Kidney (tissue), 14 donors: ENCODE results near the gene HOXD13. TPM values are rescaled to one million over a fixed set of nuclear protein-coding genes. Genes with fewer than 3 reads are reported as not detected.

Source experiments
- DNase-seq, 5 donors: peaks; one replicate each; pipeline ENCODE4 v3.0.0-alpha.2; 2013 to 2020
- FAIRE-seq: peaks from 2 replicates; lab custom pipeline; 2012; peaks lifted over from hg19 to GRCh38; lab: Jason Lieb, UNC
- H3K27ac ChIP-seq, 2 donors: one replicate each; pipeline ENCODE4 v1.7.0; 2013; ENCODE audit warnings: low read depth in 2 of 2, low read length in 2 of 2, inconsistent platforms in 1 of 2
- H3K27me3 ChIP-seq: one replicate; pipeline ENCODE4 v1.7.1; 2013; ENCODE audit warnings: low read length, inconsistent platforms; ENCODE audit not compliant: control insufficient read depth, insufficient read depth
- H3K36me3 ChIP-seq, 3 donors: one replicate each; pipeline versions ENCODE4 v1.7.0 to v1.7.1; 2013; ENCODE audit warnings: low read length in 3 of 3, control low read depth in 1 of 3, inconsistent platforms in 1 of 3; ENCODE audit not compliant: insufficient read depth in 3 of 3, control insufficient read depth in 2 of 3
- H3K4me1 ChIP-seq, 3 donors: one replicate each; pipeline versions ENCODE4 v1.7.0 to v1.7.1; 2013; ENCODE audit warnings: low read length in 3 of 3, inconsistent platforms in 1 of 3, low read depth in 1 of 3; ENCODE audit not compliant: control insufficient read depth in 2 of 3, insufficient read depth in 2 of 3
- H3K4me3 ChIP-seq, 3 donors: one replicate each; pipeline versions ENCODE4 v1.7.0 to v1.8.1; 2013; ENCODE audit warnings: low read length in 3 of 3, control low read depth in 1 of 3, inconsistent platforms in 1 of 3
- H3K9ac ChIP-seq, 3 donors: one replicate each; pipeline versions ENCODE4 v1.7.0 to v1.7.1; 2013; ENCODE audit warnings: low read length in 3 of 3, control low read depth in 1 of 3, inconsistent platforms in 1 of 3
- H3K9me3 ChIP-seq, 3 donors: one replicate each; pipeline versions ENCODE4 v1.7.0 to v1.7.1; 2013; ENCODE audit warnings: low read length in 3 of 3, control low read depth in 1 of 3, inconsistent platforms in 1 of 3; ENCODE audit not compliant: control insufficient read depth in 2 of 3, insufficient read depth in 1 of 3
- intact Hi-C: fragments of 100-400 bp; cut with DNase I; formaldehyde crosslinking; loops from one replicate; pipeline ENCODE4 v1.11.1; 2022
- polyA plus RNA-seq: library from polyadenylated mRNA; stranded (reverse); fragments of 350-450 nt; fragmentation: Illumina TruSeq; extraction: RNeasy Lipid Tissue Mini Kit (QIAGEN cat#74804); gene quantifications from one replicate; pipeline ENCODE4 v1.2.3, GENCODE V29; 2014; ENCODE audit warnings: low read depth, low replicate concordance; ENCODE audit not compliant: insufficient read depth
- total RNA-seq: library from RNA; stranded (reverse); fragmentation: NEBNext Ultra II Directional; extraction: Animal tissue kit (Norgen Biotek cat#: 25700); gene quantifications from one replicate; pipeline ENCODE4 v1.2.1, GENCODE V29; 2021
- TF ChIP-seq, protein P1 (sequence below): IDR thresholded peaks from 3 replicates; pipeline ENCODE4 v1.5.1; 2012; ENCODE audit warnings: mild to moderate bottlenecking, moderate library complexity, borderline replicate concordance; ENCODE audit not compliant: insufficient read depth; ENCODE audit errors: extremely low read depth
- donor health status: control.
- donor health status: control.
- donor health status: control.
- donor health status: control.
- donor health status: control.
- donor health status: DM: yes; HTN: yes; CAD: no.
- donor health status: Normal renal cell carcinoma (clear cell type).

Gene HOXD13
- total and polyA plus RNA-seq, 2 donors from 2014 or later = not detected

DNA sequence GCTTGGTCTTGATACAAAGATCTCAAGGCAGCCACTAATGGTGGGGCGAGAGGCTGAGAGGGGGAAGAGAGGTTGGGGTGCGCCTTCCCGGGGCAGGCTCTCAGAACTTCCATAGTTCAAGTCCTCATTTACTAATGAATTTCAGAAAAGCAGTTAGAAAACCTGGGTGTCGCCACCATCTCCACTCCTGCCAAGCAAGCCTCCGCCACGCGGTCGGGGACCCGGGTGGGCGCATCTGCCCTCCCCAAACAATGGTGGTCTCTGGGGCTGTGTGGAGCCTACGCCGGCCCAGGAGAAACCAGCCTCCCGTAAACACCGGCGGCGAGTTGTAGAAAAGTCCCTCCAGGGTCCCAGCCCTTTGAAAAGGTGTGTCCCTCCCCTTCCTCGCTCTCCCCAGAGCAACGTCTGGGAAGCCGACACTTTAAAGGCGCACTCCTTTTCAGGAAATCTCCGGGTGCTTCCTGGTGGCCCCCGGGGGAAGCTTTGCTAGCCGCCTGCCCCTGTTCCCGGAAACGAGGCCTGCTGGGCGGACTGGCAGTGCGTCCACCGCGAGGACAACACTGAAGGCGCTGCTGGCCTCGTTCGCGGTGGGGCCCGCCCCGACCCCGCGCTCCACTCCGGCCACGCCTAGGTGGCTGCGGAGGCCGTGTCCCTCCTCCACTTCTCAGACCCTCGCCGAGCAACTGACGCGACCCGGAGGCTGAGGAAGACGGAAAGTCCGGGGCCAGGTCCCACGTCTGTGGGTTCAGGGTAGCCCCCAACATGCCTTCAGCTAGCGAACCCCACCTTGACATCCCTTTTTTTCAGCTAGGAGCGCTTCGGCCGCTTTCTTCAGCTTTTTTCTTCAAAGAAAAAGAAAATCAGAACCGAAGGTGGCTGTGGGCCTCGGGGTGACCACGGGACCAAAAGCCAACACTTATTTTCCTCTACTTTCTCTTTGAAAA lies 25.6 kb upstream of the HOXD13 start:
- Histone ChIP-seq H3K4me3 (peak overlapping the region in 2 of 3 donors; percentile 13 to 40), H3K4me1 (peaks cover 0 to 7% (median 5%) of the 10 kb centered on the region in 3 donors), H3K36me3 (no peaks in the 10 kb centered on the region), H3K27ac (no peak overlapping the region), H3K9me3 (no peaks in the 10 kb centered on the region), H3K27me3 (peaks cover 62% of the 10 kb centered on the region), H3K9ac (no peak overlapping the region)
- TF ChIP-seq, protein P1, sequence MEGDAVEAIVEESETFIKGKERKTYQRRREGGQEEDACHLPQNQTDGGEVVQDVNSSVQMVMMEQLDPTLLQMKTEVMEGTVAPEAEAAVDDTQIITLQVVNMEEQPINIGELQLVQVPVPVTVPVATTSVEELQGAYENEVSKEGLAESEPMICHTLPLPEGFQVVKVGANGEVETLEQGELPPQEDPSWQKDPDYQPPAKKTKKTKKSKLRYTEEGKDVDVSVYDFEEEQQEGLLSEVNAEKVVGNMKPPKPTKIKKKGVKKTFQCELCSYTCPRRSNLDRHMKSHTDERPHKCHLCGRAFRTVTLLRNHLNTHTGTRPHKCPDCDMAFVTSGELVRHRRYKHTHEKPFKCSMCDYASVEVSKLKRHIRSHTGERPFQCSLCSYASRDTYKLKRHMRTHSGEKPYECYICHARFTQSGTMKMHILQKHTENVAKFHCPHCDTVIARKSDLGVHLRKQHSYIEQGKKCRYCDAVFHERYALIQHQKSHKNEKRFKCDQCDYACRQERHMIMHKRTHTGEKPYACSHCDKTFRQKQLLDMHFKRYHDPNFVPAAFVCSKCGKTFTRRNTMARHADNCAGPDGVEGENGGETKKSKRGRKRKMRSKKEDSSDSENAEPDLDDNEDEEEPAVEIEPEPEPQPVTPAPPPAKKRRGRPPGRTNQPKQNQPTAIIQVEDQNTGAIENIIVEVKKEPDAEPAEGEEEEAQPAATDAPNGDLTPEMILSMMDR = no peak
- intact Hi-C loops = no loop called here
- peak in 4 of 5 donors; percentile 39 to 57 (median 48) for DNase-seq
- no peak for FAIRE-seq

DNA sequence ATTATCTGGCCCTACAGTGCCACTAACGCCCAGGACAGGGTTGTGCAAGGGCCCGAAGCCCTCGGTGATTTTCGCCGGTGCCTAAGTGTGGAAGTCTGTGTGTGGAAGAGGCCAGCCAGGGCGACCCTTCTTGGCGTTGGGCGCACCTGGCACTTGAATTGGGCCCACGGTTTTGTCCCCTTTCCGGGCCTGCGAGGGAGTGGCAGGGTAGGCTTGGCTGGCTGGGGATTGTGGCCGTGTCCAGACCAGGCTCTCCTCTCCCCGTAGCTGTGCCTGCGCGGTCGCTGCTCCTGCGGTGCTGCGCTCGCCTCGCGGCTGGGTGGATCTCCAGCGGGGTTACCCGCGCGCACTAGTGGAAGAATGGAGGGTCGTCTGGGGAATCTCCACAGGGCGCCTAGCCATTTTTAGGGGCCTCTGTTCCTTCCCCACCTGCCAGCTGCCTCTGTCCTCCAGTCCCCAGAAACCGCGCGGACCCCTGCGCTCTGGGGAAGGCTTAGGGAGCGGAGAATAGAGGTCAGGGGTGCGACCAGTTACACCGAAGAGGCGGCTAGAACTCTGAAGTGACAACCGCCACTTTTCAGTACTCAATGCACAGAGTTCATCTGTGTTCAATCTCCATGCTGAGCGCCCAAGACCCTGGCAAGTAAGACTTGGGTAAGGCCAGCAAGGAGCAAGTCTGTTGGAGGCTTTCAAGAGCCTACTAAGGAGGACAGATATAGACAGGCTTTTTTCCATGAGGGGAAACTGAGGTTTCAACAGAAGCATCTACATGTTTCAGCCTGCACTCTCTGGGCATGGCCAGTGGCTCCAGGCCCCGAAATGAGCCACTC lies 24.7 kb upstream of the HOXD13 start:
- no peak for FAIRE-seq
- Histone ChIP-seq H3K4me1 (peaks cover 0 to 7% (median 5%) of the 10 kb centered on the region in 3 donors), H3K36me3 (no peaks in the 10 kb centered on the region), H3K27me3 (peaks cover 70% of the 10 kb centered on the region), H3K9ac (no peak overlapping the region), H3K9me3 (no peaks in the 10 kb centered on the region), H3K27ac (no peak overlapping the region), H3K4me3 (peak overlapping the region in 1 of 3 donors; percentile 40)
- intact Hi-C loops = no loop called here
- DNase-seq = peak; percentile 37 to 66 (median 54)
- TF ChIP-seq, protein P1 = no peak

DNA sequence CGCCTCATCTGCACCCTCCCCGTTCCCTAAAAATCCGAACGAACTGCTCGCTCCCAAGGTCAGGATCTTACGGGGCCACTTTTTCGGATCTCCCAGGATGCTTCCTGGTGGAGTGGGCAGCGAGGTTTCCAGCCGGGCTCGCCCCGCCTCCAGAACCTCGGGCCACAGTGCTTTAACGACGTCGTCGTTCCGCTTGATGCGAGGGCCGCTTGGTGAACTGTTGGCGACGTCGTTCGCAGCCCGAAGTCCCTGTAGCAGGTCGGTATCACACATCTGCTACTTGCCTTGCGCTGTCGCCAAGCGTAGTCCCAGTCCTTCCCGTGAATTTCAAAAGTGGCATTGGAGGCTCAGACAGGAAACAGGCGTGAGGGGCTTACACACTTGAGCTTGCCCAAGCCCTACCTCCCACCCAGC lies 24.1 kb upstream of the HOXD13 start:
- Histone ChIP-seq H3K4me1 (peaks cover 0 to 7% (median 5%) of the 10 kb centered on the region in 3 donors), H3K36me3 (no peaks in the 10 kb centered on the region), H3K4me3 (no peak overlapping the region), H3K27ac (no peak overlapping the region), H3K9ac (no peak overlapping the region), H3K9me3 (no peaks in the 10 kb centered on the region), H3K27me3 (peaks cover 73% of the 10 kb centered on the region)
- intact Hi-C loops = no loop called here
- DNase-seq (peak in 4 of 5 donors; percentile 63 to 74 (median 68)), FAIRE-seq (no peak)
- TF ChIP-seq, protein P1 = no peak
